Astrocyte of the spinal cord (primary cell): ENCODE measurements around the gene DOCK7.

Experiments
- DNase-seq: peaks from one replicate; pipeline ENCODE4 v3.0.0; 2011; ENCODE audit warnings: low read depth, low spot score
- H3K4me3 ChIP-seq: 2 replicates; pipeline ENCODE4 v1.5.1; 2011; ENCODE audit warnings: low read depth, mild to moderate bottlenecking, low read length, moderate library complexity
- CTCF ChIP-seq: IDR thresholded peaks from 2 replicates; pipeline ENCODE4 v1.5.1; 2012; ENCODE audit warnings: low read depth, mild to moderate bottlenecking, low read length, inconsistent platforms
- in situ Hi-C: cut with HindIII; loops from 2 replicates; pipeline ENCODE4 v1.10.0; 2017; ENCODE audit warnings: low sequenced_read_pairs

DOCK7 gene

DNA sequence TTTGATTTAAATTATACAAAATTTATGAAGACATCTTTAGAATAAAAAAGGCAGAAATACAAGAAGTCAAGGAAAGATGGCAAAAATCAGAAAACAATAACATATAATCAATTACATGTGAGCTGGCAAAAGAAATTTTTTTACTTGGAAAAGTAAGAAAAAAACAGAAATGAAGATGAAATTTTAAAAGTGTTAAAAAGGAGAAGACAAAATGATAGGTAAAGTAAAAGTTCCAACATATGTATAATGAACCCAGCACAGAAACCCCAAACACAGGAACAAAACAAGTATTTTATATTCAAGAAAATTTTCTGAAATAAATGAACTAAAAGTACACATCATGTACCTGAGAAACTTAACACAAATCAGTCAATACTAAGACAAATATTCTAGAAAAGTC, 188.0 kb downstream of the DOCK7 start:
- TF ChIP-seq CTCF, result no peak
- in situ Hi-C loops, result no loop called here
- DNase-seq, result no peak
- no peak overlapping the region for H3K4me3 ChIP-seq

DNA sequence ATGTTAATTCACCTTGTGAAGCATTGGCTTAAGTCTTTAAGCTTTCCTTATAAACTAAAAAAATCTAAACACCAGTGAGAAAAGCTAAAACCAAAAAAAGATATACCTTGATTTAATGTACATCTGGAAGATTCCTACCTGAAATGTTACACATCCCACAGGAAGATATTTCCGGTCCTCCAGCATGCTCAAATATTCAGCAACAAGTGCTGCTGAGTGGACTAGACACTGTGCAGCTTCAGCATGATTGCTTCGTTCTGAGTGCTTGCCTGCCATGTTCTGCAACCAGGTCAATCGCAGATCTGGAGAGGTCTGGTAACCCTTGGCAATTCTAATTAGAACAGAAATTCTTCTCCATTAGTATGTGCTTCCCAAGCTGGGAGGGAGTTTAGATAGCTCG, 194.0 kb downstream of the DOCK7 start:
- no peak for DNase-seq
- no peak overlapping the region for H3K4me3 ChIP-seq
- no peak for TF ChIP-seq CTCF
- in situ Hi-C loops, result no loop called here

GRCh38 chr1:62493656-62494055, 194.5 kb downstream of the DOCK7 start:
- peak; percentile 22 for DNase-seq
- TF ChIP-seq CTCF, result no peak
- in situ Hi-C loops, result no loop called here
- no peak overlapping the region for H3K4me3 ChIP-seq

GRCh38 chr1:62492521-62492920, 195.7 kb downstream of the DOCK7 start:
- TF ChIP-seq CTCF, result no peak
- in situ Hi-C loops, result no loop called here
- no peak overlapping the region for H3K4me3 ChIP-seq
- no peak for DNase-seq

GRCh38 chr1:62487956-62488355, 200.2 kb downstream of the DOCK7 start:
- DNase-seq, result no peak
- no peak overlapping the region for H3K4me3 ChIP-seq
- in situ Hi-C loops, result no loop called here
- no peak for TF ChIP-seq CTCF

- no peak for TF ChIP-seq CTCF
- DNase-seq, result no peak
- in situ Hi-C loops, result no loop called here
- no peak overlapping the region for H3K4me3 ChIP-seq
Measured at GRCh38 chr1:62484824-62485468, 203.2 kb downstream of the DOCK7 start.

DNA sequence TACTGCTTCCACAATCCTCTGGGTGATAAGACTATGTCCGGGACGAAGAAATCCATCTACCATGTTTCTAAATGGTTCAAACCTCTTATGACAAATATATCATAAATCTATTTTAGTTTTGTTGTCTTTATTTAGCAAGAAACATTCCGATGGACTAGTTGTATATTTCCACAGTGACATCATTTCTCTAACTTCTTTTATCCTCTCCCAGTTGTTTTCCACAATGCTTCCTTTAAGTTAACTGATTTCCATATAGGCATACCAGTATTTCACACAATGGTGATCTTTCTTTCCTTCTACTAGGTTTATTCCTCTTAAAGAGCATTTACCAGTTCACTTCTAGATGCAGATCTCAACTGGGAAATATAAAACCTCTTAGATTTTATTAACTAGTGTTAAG, 206.5 kb downstream of the DOCK7 start:
- no peak for TF ChIP-seq CTCF
- in situ Hi-C loops, result no loop called here
- H3K4me3 ChIP-seq, result no peak overlapping the region
- DNase-seq, result no peak
